Kidney (tissue), 14 donors: ENCODE measurements around the gene SDHAF2. TPM values are rescaled to one million over a fixed set of nuclear protein-coding genes. Genes with fewer than 3 reads are reported as not detected.

ENCODE experiments used
- DNase-seq, 5 donors: peaks; one replicate each; pipeline ENCODE4 v3.0.0-alpha.2; 2013 to 2020
- FAIRE-seq: peaks from 2 replicates; lab custom pipeline; 2012; peaks lifted over from hg19 to GRCh38; lab: Jason Lieb, UNC
- H3K27ac ChIP-seq, 2 donors: one replicate each; pipeline ENCODE4 v1.7.0; 2013; ENCODE audit warnings: low read depth in 2 of 2, low read length in 2 of 2, inconsistent platforms in 1 of 2
- H3K27me3 ChIP-seq: one replicate; pipeline ENCODE4 v1.7.1; 2013; ENCODE audit warnings: low read length, inconsistent platforms; ENCODE audit not compliant: control insufficient read depth, insufficient read depth
- H3K36me3 ChIP-seq, 3 donors: one replicate each; pipeline versions ENCODE4 v1.7.0 to v1.7.1; 2013; ENCODE audit warnings: low read length in 3 of 3, control low read depth in 1 of 3, inconsistent platforms in 1 of 3; ENCODE audit not compliant: insufficient read depth in 3 of 3, control insufficient read depth in 2 of 3
- H3K4me1 ChIP-seq, 3 donors: one replicate each; pipeline versions ENCODE4 v1.7.0 to v1.7.1; 2013; ENCODE audit warnings: low read length in 3 of 3, inconsistent platforms in 1 of 3, low read depth in 1 of 3; ENCODE audit not compliant: control insufficient read depth in 2 of 3, insufficient read depth in 2 of 3
- H3K4me3 ChIP-seq, 3 donors: one replicate each; pipeline versions ENCODE4 v1.7.0 to v1.8.1; 2013; ENCODE audit warnings: low read length in 3 of 3, control low read depth in 1 of 3, inconsistent platforms in 1 of 3
- H3K9ac ChIP-seq, 3 donors: one replicate each; pipeline versions ENCODE4 v1.7.0 to v1.7.1; 2013; ENCODE audit warnings: low read length in 3 of 3, control low read depth in 1 of 3, inconsistent platforms in 1 of 3
- H3K9me3 ChIP-seq, 3 donors: one replicate each; pipeline versions ENCODE4 v1.7.0 to v1.7.1; 2013; ENCODE audit warnings: low read length in 3 of 3, control low read depth in 1 of 3, inconsistent platforms in 1 of 3; ENCODE audit not compliant: control insufficient read depth in 2 of 3, insufficient read depth in 1 of 3
- intact Hi-C: fragments of 100-400 bp; cut with DNase I; formaldehyde crosslinking; loops from one replicate; pipeline ENCODE4 v1.11.1; 2022
- polyA plus RNA-seq: library from polyadenylated mRNA; stranded (reverse); fragments of 350-450 nt; fragmentation: Illumina TruSeq; extraction: RNeasy Lipid Tissue Mini Kit (QIAGEN cat#74804); gene quantifications from one replicate; pipeline ENCODE4 v1.2.3, GENCODE V29; 2014; ENCODE audit warnings: low read depth, low replicate concordance; ENCODE audit not compliant: insufficient read depth
- total RNA-seq: library from RNA; stranded (reverse); fragmentation: NEBNext Ultra II Directional; extraction: Animal tissue kit (Norgen Biotek cat#: 25700); gene quantifications from one replicate; pipeline ENCODE4 v1.2.1, GENCODE V29; 2021
- TF ChIP-seq, protein P1 (sequence below): IDR thresholded peaks from 3 replicates; pipeline ENCODE4 v1.5.1; 2012; ENCODE audit warnings: mild to moderate bottlenecking, moderate library complexity, borderline replicate concordance; ENCODE audit not compliant: insufficient read depth; ENCODE audit errors: extremely low read depth
- donor health status: control.
- donor health status: control.
- donor health status: control.
- donor health status: control.
- donor health status: control.
- donor health status: DM: yes; HTN: yes; CAD: no.
- donor health status: Normal renal cell carcinoma (clear cell type).

SDHAF2 gene
- total and polyA plus RNA-seq, 2 donors from 2014 or later = 40.7 to 77.1 TPM

DNA sequence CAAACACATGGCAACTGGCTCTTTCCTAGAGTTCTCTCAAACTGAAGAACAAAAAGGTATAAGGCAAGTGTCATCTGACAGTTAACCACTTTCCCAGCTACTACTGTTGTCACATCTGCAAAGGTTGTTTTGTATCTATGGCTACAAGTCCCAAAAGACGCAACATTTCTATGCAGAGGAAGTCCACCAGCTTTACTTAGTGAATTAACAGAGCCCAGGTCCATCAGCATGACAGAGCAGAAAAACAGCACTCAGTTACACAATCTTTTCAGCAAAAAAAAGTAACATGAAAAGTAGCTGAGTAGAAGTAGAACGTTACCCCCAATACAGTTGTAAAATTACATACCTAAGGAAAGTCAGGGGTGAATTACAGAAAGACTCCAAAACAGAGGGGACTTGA lies 12.3 kb upstream of the SDHAF2 start:
- no peak overlapping the region for H3K9ac ChIP-seq
- H3K9me3 ChIP-seq = no peaks in the 10 kb centered on the region
- peaks cover 19 to 80% (median 47%) of the 10 kb centered on the region in 3 donors for H3K36me3 ChIP-seq
- TF ChIP-seq, protein P1, sequence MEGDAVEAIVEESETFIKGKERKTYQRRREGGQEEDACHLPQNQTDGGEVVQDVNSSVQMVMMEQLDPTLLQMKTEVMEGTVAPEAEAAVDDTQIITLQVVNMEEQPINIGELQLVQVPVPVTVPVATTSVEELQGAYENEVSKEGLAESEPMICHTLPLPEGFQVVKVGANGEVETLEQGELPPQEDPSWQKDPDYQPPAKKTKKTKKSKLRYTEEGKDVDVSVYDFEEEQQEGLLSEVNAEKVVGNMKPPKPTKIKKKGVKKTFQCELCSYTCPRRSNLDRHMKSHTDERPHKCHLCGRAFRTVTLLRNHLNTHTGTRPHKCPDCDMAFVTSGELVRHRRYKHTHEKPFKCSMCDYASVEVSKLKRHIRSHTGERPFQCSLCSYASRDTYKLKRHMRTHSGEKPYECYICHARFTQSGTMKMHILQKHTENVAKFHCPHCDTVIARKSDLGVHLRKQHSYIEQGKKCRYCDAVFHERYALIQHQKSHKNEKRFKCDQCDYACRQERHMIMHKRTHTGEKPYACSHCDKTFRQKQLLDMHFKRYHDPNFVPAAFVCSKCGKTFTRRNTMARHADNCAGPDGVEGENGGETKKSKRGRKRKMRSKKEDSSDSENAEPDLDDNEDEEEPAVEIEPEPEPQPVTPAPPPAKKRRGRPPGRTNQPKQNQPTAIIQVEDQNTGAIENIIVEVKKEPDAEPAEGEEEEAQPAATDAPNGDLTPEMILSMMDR = no peak
- no peaks in the 10 kb centered on the region for H3K27me3 ChIP-seq
- DNase-seq = no peak
- FAIRE-seq = no peak
- H3K4me3 ChIP-seq = no peak overlapping the region
- H3K4me1 ChIP-seq = peaks cover 0 to 2% (median 0%) of the 10 kb centered on the region in 3 donors
- H3K27ac ChIP-seq = no peak overlapping the region
- intact Hi-C loops = no loop called here

DNA sequence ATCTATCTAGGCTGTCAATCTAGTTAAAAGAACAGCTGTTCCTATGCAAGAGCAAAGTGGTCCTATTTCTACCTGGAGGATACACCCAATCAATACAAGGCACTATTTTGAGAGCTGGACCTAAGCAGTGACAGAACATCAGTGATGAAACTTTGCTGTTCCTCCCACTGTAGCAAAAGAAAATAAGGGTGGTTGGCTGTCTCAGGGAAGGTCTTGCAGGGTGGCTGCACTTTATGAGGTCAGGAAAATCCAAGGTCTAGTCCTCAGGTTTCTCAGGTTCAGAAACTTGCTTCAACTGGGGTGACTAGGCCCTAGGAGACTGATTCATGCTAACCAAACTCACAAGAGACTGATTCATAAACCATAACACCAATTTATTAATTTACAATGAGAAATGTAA lies 11.8 kb upstream of the SDHAF2 start:
- H3K9me3 ChIP-seq = no peaks in the 10 kb centered on the region
- no peak overlapping the region for H3K27ac ChIP-seq
- peaks cover 0 to 2% (median 0%) of the 10 kb centered on the region in 3 donors for H3K4me1 ChIP-seq
- peaks cover 17 to 80% (median 47%) of the 10 kb centered on the region in 3 donors for H3K36me3 ChIP-seq
- FAIRE-seq (no peak), DNase-seq (no peak)
- H3K9ac ChIP-seq = no peak overlapping the region
- H3K4me3 ChIP-seq = no peak overlapping the region
- intact Hi-C loops = no loop called here
- TF ChIP-seq, protein P1 = no peak
- H3K27me3 ChIP-seq = no peaks in the 10 kb centered on the region

DNA sequence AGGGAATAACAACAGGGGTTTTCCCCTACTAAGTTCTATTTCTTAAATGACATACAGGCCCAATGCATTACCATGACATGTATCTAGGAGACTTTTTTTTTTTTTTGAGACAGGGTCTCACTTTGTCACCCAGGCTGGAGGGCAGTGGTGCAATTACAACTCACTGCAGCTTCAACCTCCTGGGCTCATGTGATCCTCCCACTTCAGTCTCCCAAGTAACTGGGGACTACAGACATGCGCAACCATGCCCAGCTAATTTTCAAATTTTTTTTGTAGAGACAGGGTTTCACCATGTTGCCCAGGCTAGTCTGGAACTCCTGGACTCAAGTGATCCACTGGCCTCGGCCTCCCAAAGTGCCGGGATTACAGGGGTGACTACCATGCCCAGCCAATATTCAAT lies 7.7 kb upstream of the SDHAF2 start:
- H3K36me3 ChIP-seq = peaks cover 13 to 68% (median 42%) of the 10 kb centered on the region in 3 donors
- DNase-seq (no peak), FAIRE-seq (no peak)
- no peaks in the 10 kb centered on the region for H3K9me3 ChIP-seq
- H3K27me3 ChIP-seq = no peaks in the 10 kb centered on the region
- intact Hi-C loops = no loop called here
- no peaks in the 10 kb centered on the region for H3K4me1 ChIP-seq
- no peak overlapping the region for H3K9ac ChIP-seq
- no peak overlapping the region for H3K27ac ChIP-seq
- TF ChIP-seq, protein P1 = no peak
- no peak overlapping the region for H3K4me3 ChIP-seq
